Activated CD4-positive, alpha-beta T cell treated with anti-CD3 and anti-CD28 coated beads, Interleukin-2, amount 50 U/mL, for 1 hour (primary cell): ENCODE data around the gene SPCS1.
"Not testable (repeated sequence)": the region's sequence is repeated elsewhere in the genome, so short reads cannot be mapped to it uniquely, and the experiment has no call there.

ENCODE experiments used
- DNase-seq: peaks from one replicate; pipeline ENCODE4 v3.0.0-alpha.2; 2020

Gene SPCS1

GRCh38 chr3:52705688-52706686 is at the start of gene SPCS1, which contains the start of gene GLT8D1:
Gene SPCS1, plus strand, starts transcription at chr3:52706106. Its CDS starts 141 bp downstream, at chr3:52706247.
Gene GLT8D1, minus strand, starts transcription at chr3:52705791. Its CDS starts 5,331 bp downstream, at chr3:52700460.
- DNase-seq = peak; percentile 81

- DNase-seq = no peak
These were observed 45.9 kb upstream of the SPCS1 start for GRCh38 chr3:52660046-52660445.

- DNase-seq = no peak
These were observed 42.8 kb upstream of the SPCS1 start for GRCh38 chr3:52663098-52663497.

GRCh38 chr3:52670621-52671521 is 35.0 kb upstream of the SPCS1 start:
- no peak for DNase-seq

GRCh38 chr3:52671676-52672075 is 34.2 kb upstream of the SPCS1 start:
- DNase-seq = no peak

GRCh38 chr3:52676201-52676600 is 29.7 kb upstream of the SPCS1 start:
- not testable (repeated sequence) for DNase-seq

- DNase-seq = no peak
These were observed 27.4 kb upstream of the SPCS1 start for GRCh38 chr3:52678265-52679198.

- DNase-seq = no peak
These were observed 26.7 kb upstream of the SPCS1 start for GRCh38 chr3:52679199-52679538.

GRCh38 chr3:52679811-52680210 is 26.1 kb upstream of the SPCS1 start:
- no peak for DNase-seq

GRCh38 chr3:52681596-52681995 is 24.3 kb upstream of the SPCS1 start:
- DNase-seq = no peak

GRCh38 chr3:52682016-52682415 is 23.9 kb upstream of the SPCS1 start:
- no peak for DNase-seq

- DNase-seq = no peak
These were observed 22.3 kb upstream of the SPCS1 start for GRCh38 chr3:52683611-52684010.

- no peak for DNase-seq
These were observed 21.7 kb upstream of the SPCS1 start for GRCh38 chr3:52684184-52684583.

- peak; percentile 65 for DNase-seq
These were observed 20.6 kb upstream of the SPCS1 start for GRCh38 chr3:52685285-52685708.

- DNase-seq = peak; percentile 90
These were observed 19.9 kb upstream of the SPCS1 start, which contains the start of the genes GNL3 and PBRM1 for GRCh38 chr3:52685709-52686691. Gene GNL3, plus strand, starts transcription at chr3:52686032. Its CDS starts 61 bp downstream, at chr3:52686093. Gene PBRM1, minus strand, starts transcription at chr3:52685913.

- DNase-seq = no peak
These were observed 17.6 kb upstream of the SPCS1 start for GRCh38 chr3:52688266-52688665.

GRCh38 chr3:52689151-52689550 is 16.8 kb upstream of the SPCS1 start:
- no peak for DNase-seq

GRCh38 chr3:52690560-52690959 is 15.3 kb upstream of the SPCS1 start:
- no peak for DNase-seq

GRCh38 chr3:52693071-52693470 is 12.8 kb upstream of the SPCS1 start:
- no peak for DNase-seq

- no peak for DNase-seq
These were observed 11.2 kb upstream of the SPCS1 start for GRCh38 chr3:52694528-52695189.
